WTC11 (cell line): Measurements from ENCODE around the gene HOXA5. TPM values are rescaled to one million over a fixed set of nuclear protein-coding genes. Genes with fewer than 3 reads are reported as not detected.

Experiments
- ATAC-seq: fragments of 200-7000 bp; cut with Tn5 transposase; 2 replicates; pipeline ENCODE4 v1.10.0; 2021; ENCODE audit warnings: mild to moderate bottlenecking, moderate library complexity
- CTCF ChIA-PET: fragments of 300-600 bp; sonication (Branson Sonifier 250); formaldehyde crosslinking; loops from one replicate; lab custom pipeline; 2021; ENCODE audit warnings: antibody characterized with exemption; lab: Charles Lee
- POLR2A ChIA-PET: fragments of 350-600 bp; sonication (Branson Sonifier 250); formaldehyde crosslinking; loops from one replicate; lab custom pipeline; 2021; ENCODE audit warnings: antibody characterized with exemption; lab: Charles Lee
- DNase-seq: peaks from one replicate; pipeline ENCODE4 v3.0.0; 2021; ENCODE audit warnings: low spot score
- H3K27ac Mint-ChIP-seq: 2 replicates; pipeline ENCODE4 v1.8.0; 2021; ENCODE audit warnings: mixed read lengths
- H3K27me3 Mint-ChIP-seq: 2 replicates; pipeline ENCODE4 v1.8.0; 2021; ENCODE audit warnings: low read depth, mild to moderate bottlenecking, moderate library complexity, mixed read lengths
- H3K36me3 Mint-ChIP-seq: 2 replicates; pipeline ENCODE4 v1.8.0; 2021; ENCODE audit warnings: mixed read lengths
- H3K4me1 Mint-ChIP-seq: 2 replicates; pipeline ENCODE4 v1.8.0; 2022; ENCODE audit warnings: mixed read lengths
- H3K4me3 Mint-ChIP-seq: 2 replicates; pipeline ENCODE4 v1.8.0; 2021; ENCODE audit warnings: mild to moderate bottlenecking, moderate library complexity, mixed read lengths
- H3K9me3 Mint-ChIP-seq: 2 replicates; pipeline ENCODE4 v1.8.0; 2021; ENCODE audit warnings: mixed read lengths
- CBFB ChIP-seq: sonication (generic); formaldehyde crosslinking; IDR thresholded peaks from 2 replicates; pipeline ENCODE4 v1.8.1; 2022; ENCODE audit warnings: mild to moderate bottlenecking, low read depth, missing genetic modification reagents
- E2F1 ChIP-seq: sonication (generic); formaldehyde crosslinking; IDR thresholded peaks from 2 replicates; pipeline ENCODE4 v1.8.0; 2022; ENCODE audit warnings: mild to moderate bottlenecking, missing genetic modification reagents
- ELF4 ChIP-seq: sonication (generic); formaldehyde crosslinking; IDR thresholded peaks from 2 replicates; pipeline ENCODE4 v1.8.1; 2022; ENCODE audit warnings: low read depth, mild to moderate bottlenecking, moderate library complexity, missing genetic modification reagents
- FOXK1 ChIP-seq: sonication (generic); formaldehyde crosslinking; IDR thresholded peaks from 2 replicates; pipeline ENCODE4 v1.8.0; 2022; ENCODE audit warnings: mild to moderate bottlenecking, moderate library complexity, missing genetic modification reagents
- IRF2 ChIP-seq: sonication (generic); formaldehyde crosslinking; IDR thresholded peaks from 2 replicates; pipeline ENCODE4 v1.8.0; 2022; ENCODE audit warnings: low read depth, missing genetic modification reagents, borderline replicate concordance
- JAZF1 ChIP-seq: fragments of 250-450 bp; sonication (Bioruptor Pico); IDR thresholded peaks from 2 replicates; pipeline ENCODE4 v1.9.0; 2021; ENCODE audit warnings: moderate library complexity, mild to moderate bottlenecking, inconsistent platforms
- PRRX2 ChIP-seq: fragments of 250-450 bp; sonication (Bioruptor Pico); IDR thresholded peaks from 2 replicates; pipeline ENCODE4 v1.8.0; 2021; ENCODE audit warnings: mild to moderate bottlenecking
- SMAD3 ChIP-seq: sonication (generic); formaldehyde crosslinking; IDR thresholded peaks from 2 replicates; pipeline ENCODE4 v1.8.0; 2022; ENCODE audit warnings: missing genetic modification reagents, mild to moderate bottlenecking, borderline replicate concordance
- ZBTB43 ChIP-seq: sonication (generic); formaldehyde crosslinking; IDR thresholded peaks from 2 replicates; pipeline ENCODE4 v1.8.1; 2023; ENCODE audit warnings: mild to moderate bottlenecking, missing genetic modification reagents
- ZNF121 ChIP-seq: sonication (generic); formaldehyde crosslinking; IDR thresholded peaks from 2 replicates; pipeline ENCODE4 v1.8.0; 2023; ENCODE audit warnings: missing genetic modification reagents
- ZNF232 ChIP-seq: sonication (generic); formaldehyde crosslinking; IDR thresholded peaks from 2 replicates; pipeline ENCODE4 v1.8.0; 2022; ENCODE audit warnings: mild to moderate bottlenecking, missing genetic modification reagents
- ZNF263 ChIP-seq: sonication (generic); formaldehyde crosslinking; IDR thresholded peaks from 2 replicates; pipeline ENCODE4 v1.8.1; 2022; ENCODE audit warnings: low read depth, mild to moderate bottlenecking, moderate library complexity, missing genetic modification reagents
- ZNF281 ChIP-seq: sonication (generic); formaldehyde crosslinking; IDR thresholded peaks from 2 replicates; pipeline ENCODE4 v1.8.0; 2023; ENCODE audit warnings: mild to moderate bottlenecking, missing genetic modification reagents
- ZNF396 ChIP-seq: fragments of 250-450 bp; sonication (Bioruptor Pico); IDR thresholded peaks from 2 replicates; pipeline ENCODE4 v1.8.0; 2021; ENCODE audit warnings: mild to moderate bottlenecking, moderate library complexity, borderline replicate concordance
- total RNA-seq: library from RNA; stranded (reverse); gene quantifications from 3 replicates; pipeline ENCODE4 v1.2.3, GENCODE V29; 2021
- TF ChIP-seq, protein P1 (sequence below): sonication (generic); formaldehyde crosslinking; IDR thresholded peaks from 2 replicates; pipeline ENCODE4 v1.8.1; 2023; ENCODE audit warnings: mild to moderate bottlenecking, missing genetic modification reagents, borderline replicate concordance
- TF ChIP-seq, protein P2 (sequence below): sonication (generic); formaldehyde crosslinking; conservative IDR thresholded peaks from 2 replicates; pipeline ENCODE4 v1.8.1; 2023; ENCODE audit warnings: mild to moderate bottlenecking, low read depth, missing genetic modification reagents, moderate library complexity
- TF ChIP-seq, protein P3 (sequence below): sonication (generic); formaldehyde crosslinking; IDR thresholded peaks from 2 replicates; pipeline ENCODE4 v1.8.1; 2022; ENCODE audit warnings: missing genetic modification reagents, borderline replicate concordance
- TF ChIP-seq, protein P4 (sequence below): sonication (generic); formaldehyde crosslinking; IDR thresholded peaks from 2 replicates; pipeline ENCODE4 v1.8.1; 2022; ENCODE audit warnings: low read depth, mild to moderate bottlenecking, moderate library complexity, missing genetic modification reagents, borderline replicate concordance

HOXA5 gene
- total RNA-seq, 1 experiment from 2014 or later = not detected

DNA sequence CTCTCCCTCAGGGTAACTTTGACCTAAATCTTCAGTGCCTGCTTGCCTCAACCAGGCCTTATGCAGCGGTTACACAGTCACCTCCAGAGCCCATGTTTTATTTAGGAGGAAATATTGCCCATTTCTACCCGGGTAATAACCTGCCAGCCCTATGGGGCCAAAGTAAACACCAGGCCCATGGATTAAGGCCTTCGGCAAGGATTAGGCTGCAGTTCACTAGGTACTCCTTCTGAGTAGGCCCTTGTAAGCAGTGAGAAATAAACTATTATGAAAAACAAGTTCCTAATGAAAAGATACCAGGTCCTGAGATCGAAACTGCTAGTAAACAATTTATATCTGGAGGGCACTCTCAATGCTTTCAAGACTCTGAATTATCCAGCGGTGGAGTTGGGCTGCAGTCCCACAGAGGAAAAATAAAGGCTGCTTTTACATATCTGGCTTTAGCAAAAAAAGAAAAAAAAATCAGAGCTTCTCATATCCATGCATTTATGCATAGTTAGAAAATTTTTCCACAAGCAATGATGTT lies 34.4 kb upstream of the HOXA5 start:
- TF ChIP-seq FOXK1 = no peak
- TF ChIP-seq ZBTB43 = no peak
- TF ChIP-seq, protein P1, sequence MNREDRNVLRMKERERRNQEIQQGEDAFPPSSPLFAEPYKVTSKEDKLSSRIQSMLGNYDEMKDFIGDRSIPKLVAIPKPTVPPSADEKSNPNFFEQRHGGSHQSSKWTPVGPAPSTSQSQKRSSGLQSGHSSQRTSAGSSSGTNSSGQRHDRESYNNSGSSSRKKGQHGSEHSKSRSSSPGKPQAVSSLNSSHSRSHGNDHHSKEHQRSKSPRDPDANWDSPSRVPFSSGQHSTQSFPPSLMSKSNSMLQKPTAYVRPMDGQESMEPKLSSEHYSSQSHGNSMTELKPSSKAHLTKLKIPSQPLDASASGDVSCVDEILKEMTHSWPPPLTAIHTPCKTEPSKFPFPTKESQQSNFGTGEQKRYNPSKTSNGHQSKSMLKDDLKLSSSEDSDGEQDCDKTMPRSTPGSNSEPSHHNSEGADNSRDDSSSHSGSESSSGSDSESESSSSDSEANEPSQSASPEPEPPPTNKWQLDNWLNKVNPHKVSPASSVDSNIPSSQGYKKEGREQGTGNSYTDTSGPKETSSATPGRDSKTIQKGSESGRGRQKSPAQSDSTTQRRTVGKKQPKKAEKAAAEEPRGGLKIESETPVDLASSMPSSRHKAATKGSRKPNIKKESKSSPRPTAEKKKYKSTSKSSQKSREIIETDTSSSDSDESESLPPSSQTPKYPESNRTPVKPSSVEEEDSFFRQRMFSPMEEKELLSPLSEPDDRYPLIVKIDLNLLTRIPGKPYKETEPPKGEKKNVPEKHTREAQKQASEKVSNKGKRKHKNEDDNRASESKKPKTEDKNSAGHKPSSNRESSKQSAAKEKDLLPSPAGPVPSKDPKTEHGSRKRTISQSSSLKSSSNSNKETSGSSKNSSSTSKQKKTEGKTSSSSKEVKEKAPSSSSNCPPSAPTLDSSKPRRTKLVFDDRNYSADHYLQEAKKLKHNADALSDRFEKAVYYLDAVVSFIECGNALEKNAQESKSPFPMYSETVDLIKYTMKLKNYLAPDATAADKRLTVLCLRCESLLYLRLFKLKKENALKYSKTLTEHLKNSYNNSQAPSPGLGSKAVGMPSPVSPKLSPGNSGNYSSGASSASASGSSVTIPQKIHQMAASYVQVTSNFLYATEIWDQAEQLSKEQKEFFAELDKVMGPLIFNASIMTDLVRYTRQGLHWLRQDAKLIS = no peak
- no peak for TF ChIP-seq SMAD3 (CRISPR knock-in tag)
- TF ChIP-seq JAZF1 (CRISPR knock-in tag) = no peak
- no peak for TF ChIP-seq ZNF396 (CRISPR knock-in tag)
- no peak for TF ChIP-seq ZNF263 (CRISPR knock-in tag)
- no peak for TF ChIP-seq PRRX2
- no peak for TF ChIP-seq IRF2 (CRISPR knock-in tag)
- TF ChIP-seq ZNF232 = no peak
- TF ChIP-seq E2F1 = no peak
- no peak for TF ChIP-seq ZNF121
- TF ChIP-seq ELF4 (CRISPR knock-in tag) = no peak
- TF ChIP-seq CBFB (CRISPR knock-in tag) = no peak
- Mint-ChIP-seq H3K36me3 (no peaks in the 10 kb centered on the region), H3K9me3 (no peaks in the 10 kb centered on the region), H3K4me3 (no peak overlapping the region), H3K4me1 (peaks cover 19% of the 10 kb centered on the region), H3K27me3 (peaks cover 99% of the 10 kb centered on the region), H3K27ac (no peak overlapping the region)
- ATAC-seq = no peak
- CTCF ChIA-PET = interaction anchor here (1.0 to 2.5 kb wide), 3 partner anchors 12 to 18 kb away, joined by 6 to 32 read pairs (median 9); partner anchors contain the start of gene HOXA9
- DNase-seq = no peak
- POLR2A ChIA-PET = interaction anchor here (0.6 kb wide), 1 partner anchor 23 kb away, joined by 3 read pairs; no protein-coding TSS in a partner anchor

GRCh38 chr7:27176962-27177794 lies 33.7 kb upstream of the HOXA5 start:
- POLR2A ChIA-PET = interaction anchor here (0.6 kb wide), 1 partner anchor 23 kb away, joined by 3 read pairs; no protein-coding TSS in a partner anchor
- no peaks in the 10 kb centered on the region for H3K9me3 Mint-ChIP-seq
- peaks cover 20% of the 10 kb centered on the region for H3K4me1 Mint-ChIP-seq
- DNase-seq = no peak
- CTCF ChIA-PET = interaction anchor here (1.0 to 2.3 kb wide), 3 partner anchors 8 to 19 kb away, joined by 4 to 9 read pairs (median 6); partner anchors contain the start of genes HOXA11 and HOXA9
- H3K27ac Mint-ChIP-seq = no peak overlapping the region
- no peaks in the 10 kb centered on the region for H3K36me3 Mint-ChIP-seq
- no peak for ATAC-seq
- no peak overlapping the region for H3K4me3 Mint-ChIP-seq
- H3K27me3 Mint-ChIP-seq = peaks cover 99% of the 10 kb centered on the region
- TF ChIP-seq ZNF121 (no peak), ZNF281 (no peak), ZNF396 (CRISPR knock-in tag) (no peak), ZNF263 (CRISPR knock-in tag) (no peak)
- TF ChIP-seq, protein P2, sequence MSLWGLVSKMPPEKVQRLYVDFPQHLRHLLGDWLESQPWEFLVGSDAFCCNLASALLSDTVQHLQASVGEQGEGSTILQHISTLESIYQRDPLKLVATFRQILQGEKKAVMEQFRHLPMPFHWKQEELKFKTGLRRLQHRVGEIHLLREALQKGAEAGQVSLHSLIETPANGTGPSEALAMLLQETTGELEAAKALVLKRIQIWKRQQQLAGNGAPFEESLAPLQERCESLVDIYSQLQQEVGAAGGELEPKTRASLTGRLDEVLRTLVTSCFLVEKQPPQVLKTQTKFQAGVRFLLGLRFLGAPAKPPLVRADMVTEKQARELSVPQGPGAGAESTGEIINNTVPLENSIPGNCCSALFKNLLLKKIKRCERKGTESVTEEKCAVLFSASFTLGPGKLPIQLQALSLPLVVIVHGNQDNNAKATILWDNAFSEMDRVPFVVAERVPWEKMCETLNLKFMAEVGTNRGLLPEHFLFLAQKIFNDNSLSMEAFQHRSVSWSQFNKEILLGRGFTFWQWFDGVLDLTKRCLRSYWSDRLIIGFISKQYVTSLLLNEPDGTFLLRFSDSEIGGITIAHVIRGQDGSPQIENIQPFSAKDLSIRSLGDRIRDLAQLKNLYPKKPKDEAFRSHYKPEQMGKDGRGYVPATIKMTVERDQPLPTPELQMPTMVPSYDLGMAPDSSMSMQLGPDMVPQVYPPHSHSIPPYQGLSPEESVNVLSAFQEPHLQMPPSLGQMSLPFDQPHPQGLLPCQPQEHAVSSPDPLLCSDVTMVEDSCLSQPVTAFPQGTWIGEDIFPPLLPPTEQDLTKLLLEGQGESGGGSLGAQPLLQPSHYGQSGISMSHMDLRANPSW (CRISPR knock-in tag) = no peak
- TF ChIP-seq, protein P3, sequence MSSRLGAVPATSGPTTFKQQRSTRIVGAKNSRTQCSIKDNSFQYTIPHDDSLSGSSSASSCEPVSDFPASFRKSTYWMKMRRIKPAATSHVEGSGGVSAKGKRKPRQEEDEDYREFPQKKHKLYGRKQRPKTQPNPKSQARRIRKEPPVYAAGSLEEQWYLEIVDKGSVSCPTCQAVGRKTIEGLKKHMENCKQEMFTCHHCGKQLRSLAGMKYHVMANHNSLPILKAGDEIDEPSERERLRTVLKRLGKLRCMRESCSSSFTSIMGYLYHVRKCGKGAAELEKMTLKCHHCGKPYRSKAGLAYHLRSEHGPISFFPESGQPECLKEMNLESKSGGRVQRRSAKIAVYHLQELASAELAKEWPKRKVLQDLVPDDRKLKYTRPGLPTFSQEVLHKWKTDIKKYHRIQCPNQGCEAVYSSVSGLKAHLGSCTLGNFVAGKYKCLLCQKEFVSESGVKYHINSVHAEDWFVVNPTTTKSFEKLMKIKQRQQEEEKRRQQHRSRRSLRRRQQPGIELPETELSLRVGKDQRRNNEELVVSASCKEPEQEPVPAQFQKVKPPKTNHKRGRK (CRISPR knock-in tag) = no peak
- TF ChIP-seq, protein P4, sequence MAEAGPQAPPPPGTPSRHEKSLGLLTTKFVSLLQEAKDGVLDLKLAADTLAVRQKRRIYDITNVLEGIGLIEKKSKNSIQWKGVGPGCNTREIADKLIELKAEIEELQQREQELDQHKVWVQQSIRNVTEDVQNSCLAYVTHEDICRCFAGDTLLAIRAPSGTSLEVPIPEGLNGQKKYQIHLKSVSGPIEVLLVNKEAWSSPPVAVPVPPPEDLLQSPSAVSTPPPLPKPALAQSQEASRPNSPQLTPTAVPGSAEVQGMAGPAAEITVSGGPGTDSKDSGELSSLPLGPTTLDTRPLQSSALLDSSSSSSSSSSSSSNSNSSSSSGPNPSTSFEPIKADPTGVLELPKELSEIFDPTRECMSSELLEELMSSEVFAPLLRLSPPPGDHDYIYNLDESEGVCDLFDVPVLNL (CRISPR knock-in tag) = no peak
